ENCODE measurements around the gene KCNQ2. TPM values are rescaled to one million over a fixed set of nuclear protein-coding genes. Genes with fewer than 3 reads are reported as not detected.

Gene KCNQ2
- total and polyA plus RNA-seq, 2 experiments from 2014 or later: 68.5 to 92.4 TPM

GRCh38 chr20:63494420-63495166 is 22.1 kb upstream of the KCNQ2 start:
- no peak for DNase-seq (ENCODE audit: low spot score)
- peaks cover 3% of the 10 kb centered on the region; the same call in 1 of the 3 replicates for H3K9me3 Mint-ChIP-seq
- peaks cover 17% of the 10 kb centered on the region for H3K36me3 Mint-ChIP-seq (ENCODE audit: low read depth)
- Histone ChIP-seq H3F3A (replicated peaks; ENCODE audit: low read depth) (no peaks in the 10 kb centered on the region), H3K36me3 (ENCODE audit: insufficient read depth) (no peaks in the 10 kb centered on the region), H3K9me2 (ENCODE audit: insufficient read depth) (0 out of 2 replicates have a peak, but pooled peaks cover 5% of the 10 kb centered on the region), H3K27me3 (ENCODE audit: insufficient read depth) (peaks cover 33% of the 10 kb centered on the region), H3K4me1 (ENCODE audit: insufficient read depth) (peaks cover 14% of the 10 kb centered on the region; the same call in 1 of the 2 replicates), H2AFZ (no peak overlapping the region), H3K27ac (ENCODE audit: low read depth) (no peak overlapping the region), H3K79me2 (replicated peaks; ENCODE audit: insufficient read depth) (no peaks in the 10 kb centered on the region), H3K4me3 (no peak overlapping the region), H3K4me2 (no peak overlapping the region), H4K20me1 (replicated peaks; ENCODE audit: insufficient read depth) (no peaks in the 10 kb centered on the region)
- TF ChIP-seq STAT1 (IDR thresholded peaks at IDR 0.05; ENCODE audit: unreplicated experiment): no peak
- H3K27ac Mint-ChIP-seq: no peak overlapping the region
- no peak overlapping the region for H3K4me3 Mint-ChIP-seq
- ATAC-seq: no peak
- peaks cover 33% of the 10 kb centered on the region for H3K27me3 Mint-ChIP-seq (ENCODE audit: insufficient read depth, low read depth, poor library complexity)
- peaks cover 3% of the 10 kb centered on the region; the same call in 2 of the 3 replicates for H3K4me1 Mint-ChIP-seq

GRCh38 chr20:63494084-63494419 is 21.6 kb upstream of the KCNQ2 start:
- Mint-ChIP-seq H3K4me1 (peaks cover 3% of the 10 kb centered on the region; the same call in 2 of the 3 replicates), H3K27me3 (ENCODE audit: insufficient read depth, low read depth, poor library complexity) (peaks cover 32% of the 10 kb centered on the region), H3K9me3 (peaks cover 3% of the 10 kb centered on the region; the same call in 1 of the 3 replicates), H3K36me3 (ENCODE audit: low read depth) (peaks cover 17% of the 10 kb centered on the region), H3K27ac (no peak overlapping the region), H3K4me3 (no peak overlapping the region)
- Histone ChIP-seq H3F3A (replicated peaks; ENCODE audit: low read depth) (no peaks in the 10 kb centered on the region), H3K27me3 (ENCODE audit: insufficient read depth) (peaks cover 35% of the 10 kb centered on the region), H3K79me2 (replicated peaks; ENCODE audit: insufficient read depth) (no peaks in the 10 kb centered on the region), H3K9me2 (ENCODE audit: insufficient read depth) (0 out of 2 replicates have a peak, but pooled peaks cover 5% of the 10 kb centered on the region), H2AFZ (no peak overlapping the region), H3K4me1 (ENCODE audit: insufficient read depth) (peaks cover 14% of the 10 kb centered on the region; the same call in 1 of the 2 replicates), H3K36me3 (ENCODE audit: insufficient read depth) (no peaks in the 10 kb centered on the region), H3K4me2 (no peak overlapping the region), H3K4me3 (no peak overlapping the region), H4K20me1 (replicated peaks; ENCODE audit: insufficient read depth) (no peaks in the 10 kb centered on the region), H3K27ac (ENCODE audit: low read depth) (no peak overlapping the region)
- DNase-seq (ENCODE audit: low spot score) (no peak), ATAC-seq (no peak)
- TF ChIP-seq ZNF114 (CRISPR knock-in tag; IDR thresholded peaks at IDR 0.05): no peak
- TF ChIP-seq ETS1 (IDR thresholded peaks at IDR 0.05): no peak
- no peak for TF ChIP-seq POLR2AphosphoS5 (IDR thresholded peaks at IDR 0.05; ENCODE audit: low read depth)
- TF ChIP-seq, protein P1, sequence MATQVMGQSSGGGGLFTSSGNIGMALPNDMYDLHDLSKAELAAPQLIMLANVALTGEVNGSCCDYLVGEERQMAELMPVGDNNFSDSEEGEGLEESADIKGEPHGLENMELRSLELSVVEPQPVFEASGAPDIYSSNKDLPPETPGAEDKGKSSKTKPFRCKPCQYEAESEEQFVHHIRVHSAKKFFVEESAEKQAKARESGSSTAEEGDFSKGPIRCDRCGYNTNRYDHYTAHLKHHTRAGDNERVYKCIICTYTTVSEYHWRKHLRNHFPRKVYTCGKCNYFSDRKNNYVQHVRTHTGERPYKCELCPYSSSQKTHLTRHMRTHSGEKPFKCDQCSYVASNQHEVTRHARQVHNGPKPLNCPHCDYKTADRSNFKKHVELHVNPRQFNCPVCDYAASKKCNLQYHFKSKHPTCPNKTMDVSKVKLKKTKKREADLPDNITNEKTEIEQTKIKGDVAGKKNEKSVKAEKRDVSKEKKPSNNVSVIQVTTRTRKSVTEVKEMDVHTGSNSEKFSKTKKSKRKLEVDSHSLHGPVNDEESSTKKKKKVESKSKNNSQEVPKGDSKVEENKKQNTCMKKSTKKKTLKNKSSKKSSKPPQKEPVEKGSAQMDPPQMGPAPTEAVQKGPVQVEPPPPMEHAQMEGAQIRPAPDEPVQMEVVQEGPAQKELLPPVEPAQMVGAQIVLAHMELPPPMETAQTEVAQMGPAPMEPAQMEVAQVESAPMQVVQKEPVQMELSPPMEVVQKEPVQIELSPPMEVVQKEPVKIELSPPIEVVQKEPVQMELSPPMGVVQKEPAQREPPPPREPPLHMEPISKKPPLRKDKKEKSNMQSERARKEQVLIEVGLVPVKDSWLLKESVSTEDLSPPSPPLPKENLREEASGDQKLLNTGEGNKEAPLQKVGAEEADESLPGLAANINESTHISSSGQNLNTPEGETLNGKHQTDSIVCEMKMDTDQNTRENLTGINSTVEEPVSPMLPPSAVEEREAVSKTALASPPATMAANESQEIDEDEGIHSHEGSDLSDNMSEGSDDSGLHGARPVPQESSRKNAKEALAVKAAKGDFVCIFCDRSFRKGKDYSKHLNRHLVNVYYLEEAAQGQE (IDR thresholded peaks at IDR 0.05; ENCODE audit: unreplicated experiment): no peak
- TF ChIP-seq EZH2 (IDR thresholded peaks at IDR 0.05; ENCODE audit: low read depth, unreplicated experiment): no peak
- TF ChIP-seq JUNB (IDR thresholded peaks at IDR 0.05; ENCODE audit: unreplicated experiment): no peak
- TF ChIP-seq STAT1 (IDR thresholded peaks at IDR 0.05; ENCODE audit: unreplicated experiment): no peak
- TF ChIP-seq, protein P2, sequence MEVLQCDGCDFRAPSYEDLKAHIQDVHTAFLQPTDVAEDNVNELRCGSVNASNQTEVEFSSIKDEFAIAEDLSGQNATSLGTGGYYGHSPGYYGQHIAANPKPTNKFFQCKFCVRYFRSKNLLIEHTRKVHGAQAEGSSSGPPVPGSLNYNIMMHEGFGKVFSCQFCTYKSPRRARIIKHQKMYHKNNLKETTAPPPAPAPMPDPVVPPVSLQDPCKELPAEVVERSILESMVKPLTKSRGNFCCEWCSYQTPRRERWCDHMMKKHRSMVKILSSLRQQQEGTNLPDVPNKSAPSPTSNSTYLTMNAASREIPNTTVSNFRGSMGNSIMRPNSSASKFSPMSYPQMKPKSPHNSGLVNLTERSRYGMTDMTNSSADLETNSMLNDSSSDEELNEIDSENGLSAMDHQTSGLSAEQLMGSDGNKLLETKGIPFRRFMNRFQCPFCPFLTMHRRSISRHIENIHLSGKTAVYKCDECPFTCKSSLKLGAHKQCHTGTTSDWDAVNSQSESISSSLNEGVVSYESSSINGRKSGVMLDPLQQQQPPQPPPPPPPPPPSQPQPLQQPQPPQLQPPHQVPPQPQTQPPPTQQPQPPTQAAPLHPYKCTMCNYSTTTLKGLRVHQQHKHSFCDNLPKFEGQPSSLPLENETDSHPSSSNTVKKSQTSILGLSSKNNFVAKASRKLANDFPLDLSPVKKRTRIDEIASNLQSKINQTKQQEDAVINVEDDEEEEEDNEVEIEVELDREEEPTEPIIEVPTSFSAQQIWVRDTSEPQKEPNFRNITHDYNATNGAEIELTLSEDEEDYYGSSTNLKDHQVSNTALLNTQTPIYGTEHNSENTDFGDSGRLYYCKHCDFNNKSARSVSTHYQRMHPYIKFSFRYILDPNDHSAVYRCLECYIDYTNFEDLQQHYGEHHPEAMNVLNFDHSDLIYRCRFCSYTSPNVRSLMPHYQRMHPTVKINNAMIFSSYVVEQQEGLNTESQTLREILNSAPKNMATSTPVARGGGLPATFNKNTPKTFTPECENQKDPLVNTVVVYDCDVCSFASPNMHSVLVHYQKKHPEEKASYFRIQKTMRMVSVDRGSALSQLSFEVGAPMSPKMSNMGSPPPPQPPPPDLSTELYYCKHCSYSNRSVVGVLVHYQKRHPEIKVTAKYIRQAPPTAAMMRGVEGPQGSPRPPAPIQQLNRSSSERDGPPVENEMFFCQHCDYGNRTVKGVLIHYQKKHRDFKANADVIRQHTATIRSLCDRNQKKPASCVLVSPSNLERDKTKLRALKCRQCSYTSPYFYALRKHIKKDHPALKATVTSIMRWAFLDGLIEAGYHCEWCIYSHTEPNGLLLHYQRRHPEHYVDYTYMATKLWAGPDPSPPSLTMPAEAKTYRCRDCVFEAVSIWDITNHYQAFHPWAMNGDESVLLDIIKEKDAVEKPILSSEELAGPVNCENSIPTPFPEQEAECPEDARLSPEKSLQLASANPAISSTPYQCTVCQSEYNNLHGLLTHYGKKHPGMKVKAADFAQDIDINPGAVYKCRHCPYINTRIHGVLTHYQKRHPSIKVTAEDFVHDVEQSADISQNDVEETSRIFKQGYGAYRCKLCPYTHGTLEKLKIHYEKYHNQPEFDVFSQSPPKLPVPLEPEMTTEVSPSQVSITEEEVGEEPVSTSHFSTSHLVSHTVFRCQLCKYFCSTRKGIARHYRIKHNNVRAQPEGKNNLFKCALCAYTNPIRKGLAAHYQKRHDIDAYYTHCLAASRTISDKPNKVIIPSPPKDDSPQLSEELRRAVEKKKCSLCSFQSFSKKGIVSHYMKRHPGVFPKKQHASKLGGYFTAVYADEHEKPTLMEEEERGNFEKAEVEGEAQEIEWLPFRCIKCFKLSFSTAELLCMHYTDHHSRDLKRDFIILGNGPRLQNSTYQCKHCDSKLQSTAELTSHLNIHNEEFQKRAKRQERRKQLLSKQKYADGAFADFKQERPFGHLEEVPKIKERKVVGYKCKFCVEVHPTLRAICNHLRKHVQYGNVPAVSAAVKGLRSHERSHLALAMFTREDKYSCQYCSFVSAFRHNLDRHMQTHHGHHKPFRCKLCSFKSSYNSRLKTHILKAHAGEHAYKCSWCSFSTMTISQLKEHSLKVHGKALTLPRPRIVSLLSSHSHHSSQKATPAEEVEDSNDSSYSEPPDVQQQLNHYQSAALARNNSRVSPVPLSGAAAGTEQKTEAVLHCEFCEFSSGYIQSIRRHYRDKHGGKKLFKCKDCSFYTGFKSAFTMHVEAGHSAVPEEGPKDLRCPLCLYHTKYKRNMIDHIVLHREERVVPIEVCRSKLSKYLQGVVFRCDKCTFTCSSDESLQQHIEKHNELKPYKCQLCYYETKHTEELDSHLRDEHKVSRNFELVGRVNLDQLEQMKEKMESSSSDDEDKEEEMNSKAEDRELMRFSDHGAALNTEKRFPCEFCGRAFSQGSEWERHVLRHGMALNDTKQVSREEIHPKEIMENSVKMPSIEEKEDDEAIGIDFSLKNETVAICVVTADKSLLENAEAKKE (CRISPR knock-in tag; IDR thresholded peaks at IDR 0.05): no peak

Measured in GM23338 (cell line).